HL-60 (cell line): ENCODE results near the gene SLC36A1.

Source experiments
- DNase-seq, 2 experiments: peaks; one replicate each; pipeline ENCODE4 v3.0.0-alpha.2; 2010 to 2020; ENCODE audit warnings: low read depth in 1 of 2, low spot score in 1 of 2
- H3K27ac ChIP-seq: fragments of 250-450 bp; sonication (Bioruptor Pico); replicated peaks from 2 replicates; pipeline ENCODE4 v1.5.1; 2020; ENCODE audit warnings: mild to moderate bottlenecking, moderate library complexity
- H3K27me3 ChIP-seq: fragments of 250-450 bp; sonication (Bioruptor Pico); 2 replicates; pipeline ENCODE4 v1.5.1; 2021; ENCODE audit warnings: mild to moderate bottlenecking, moderate library complexity; ENCODE audit not compliant: insufficient read depth, poor library complexity, severe bottlenecking
- H3K4me3 ChIP-seq: replicated peaks from 2 replicates; pipeline ENCODE4 v1.5.1; 2011; ENCODE audit warnings: mild to moderate bottlenecking, control low read depth, low read length; ENCODE audit not compliant: insufficient read depth
- GABPA ChIP-seq: IDR thresholded peaks from 2 replicates; pipeline ENCODE4 v1.6.1; 2012; ENCODE audit warnings: low read depth
- POLR2AphosphoS5 ChIP-seq: IDR thresholded peaks from 2 replicates; pipeline ENCODE4 v1.6.1; 2012; ENCODE audit warnings: low read depth
- SPI1 ChIP-seq: IDR thresholded peaks from 2 replicates; pipeline ENCODE4 v1.6.1; 2012; ENCODE audit warnings: low read depth, mild to moderate bottlenecking, borderline replicate concordance
- TF ChIP-seq, protein P1 (sequence below): IDR thresholded peaks from 2 replicates; pipeline ENCODE4 v1.6.1; 2012; ENCODE audit warnings: low read depth; ENCODE audit not compliant: insufficient replicate concordance
- TF ChIP-seq, protein P2 (sequence below): IDR thresholded peaks from one replicate; pipeline ENCODE4 v1.5.1; 2011; ENCODE audit warnings: low read length, control low read depth, inconsistent platforms; ENCODE audit not compliant: insufficient read depth

SLC36A1 gene

GRCh38 chr5:151408591-151409230 lies 38.7 kb upstream of the SLC36A1 start:
- TF ChIP-seq POLR2AphosphoS5 (no peak), GABPA (no peak), SPI1 (no peak)
- TF ChIP-seq, protein P1, sequence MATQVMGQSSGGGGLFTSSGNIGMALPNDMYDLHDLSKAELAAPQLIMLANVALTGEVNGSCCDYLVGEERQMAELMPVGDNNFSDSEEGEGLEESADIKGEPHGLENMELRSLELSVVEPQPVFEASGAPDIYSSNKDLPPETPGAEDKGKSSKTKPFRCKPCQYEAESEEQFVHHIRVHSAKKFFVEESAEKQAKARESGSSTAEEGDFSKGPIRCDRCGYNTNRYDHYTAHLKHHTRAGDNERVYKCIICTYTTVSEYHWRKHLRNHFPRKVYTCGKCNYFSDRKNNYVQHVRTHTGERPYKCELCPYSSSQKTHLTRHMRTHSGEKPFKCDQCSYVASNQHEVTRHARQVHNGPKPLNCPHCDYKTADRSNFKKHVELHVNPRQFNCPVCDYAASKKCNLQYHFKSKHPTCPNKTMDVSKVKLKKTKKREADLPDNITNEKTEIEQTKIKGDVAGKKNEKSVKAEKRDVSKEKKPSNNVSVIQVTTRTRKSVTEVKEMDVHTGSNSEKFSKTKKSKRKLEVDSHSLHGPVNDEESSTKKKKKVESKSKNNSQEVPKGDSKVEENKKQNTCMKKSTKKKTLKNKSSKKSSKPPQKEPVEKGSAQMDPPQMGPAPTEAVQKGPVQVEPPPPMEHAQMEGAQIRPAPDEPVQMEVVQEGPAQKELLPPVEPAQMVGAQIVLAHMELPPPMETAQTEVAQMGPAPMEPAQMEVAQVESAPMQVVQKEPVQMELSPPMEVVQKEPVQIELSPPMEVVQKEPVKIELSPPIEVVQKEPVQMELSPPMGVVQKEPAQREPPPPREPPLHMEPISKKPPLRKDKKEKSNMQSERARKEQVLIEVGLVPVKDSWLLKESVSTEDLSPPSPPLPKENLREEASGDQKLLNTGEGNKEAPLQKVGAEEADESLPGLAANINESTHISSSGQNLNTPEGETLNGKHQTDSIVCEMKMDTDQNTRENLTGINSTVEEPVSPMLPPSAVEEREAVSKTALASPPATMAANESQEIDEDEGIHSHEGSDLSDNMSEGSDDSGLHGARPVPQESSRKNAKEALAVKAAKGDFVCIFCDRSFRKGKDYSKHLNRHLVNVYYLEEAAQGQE = no peak
- TF ChIP-seq, protein P2, sequence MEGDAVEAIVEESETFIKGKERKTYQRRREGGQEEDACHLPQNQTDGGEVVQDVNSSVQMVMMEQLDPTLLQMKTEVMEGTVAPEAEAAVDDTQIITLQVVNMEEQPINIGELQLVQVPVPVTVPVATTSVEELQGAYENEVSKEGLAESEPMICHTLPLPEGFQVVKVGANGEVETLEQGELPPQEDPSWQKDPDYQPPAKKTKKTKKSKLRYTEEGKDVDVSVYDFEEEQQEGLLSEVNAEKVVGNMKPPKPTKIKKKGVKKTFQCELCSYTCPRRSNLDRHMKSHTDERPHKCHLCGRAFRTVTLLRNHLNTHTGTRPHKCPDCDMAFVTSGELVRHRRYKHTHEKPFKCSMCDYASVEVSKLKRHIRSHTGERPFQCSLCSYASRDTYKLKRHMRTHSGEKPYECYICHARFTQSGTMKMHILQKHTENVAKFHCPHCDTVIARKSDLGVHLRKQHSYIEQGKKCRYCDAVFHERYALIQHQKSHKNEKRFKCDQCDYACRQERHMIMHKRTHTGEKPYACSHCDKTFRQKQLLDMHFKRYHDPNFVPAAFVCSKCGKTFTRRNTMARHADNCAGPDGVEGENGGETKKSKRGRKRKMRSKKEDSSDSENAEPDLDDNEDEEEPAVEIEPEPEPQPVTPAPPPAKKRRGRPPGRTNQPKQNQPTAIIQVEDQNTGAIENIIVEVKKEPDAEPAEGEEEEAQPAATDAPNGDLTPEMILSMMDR = no peak
- H3K27ac ChIP-seq = no peak overlapping the region
- no peaks in the 10 kb centered on the region for H3K27me3 ChIP-seq
- no peak for DNase-seq
- no peak overlapping the region for H3K4me3 ChIP-seq

DNA sequence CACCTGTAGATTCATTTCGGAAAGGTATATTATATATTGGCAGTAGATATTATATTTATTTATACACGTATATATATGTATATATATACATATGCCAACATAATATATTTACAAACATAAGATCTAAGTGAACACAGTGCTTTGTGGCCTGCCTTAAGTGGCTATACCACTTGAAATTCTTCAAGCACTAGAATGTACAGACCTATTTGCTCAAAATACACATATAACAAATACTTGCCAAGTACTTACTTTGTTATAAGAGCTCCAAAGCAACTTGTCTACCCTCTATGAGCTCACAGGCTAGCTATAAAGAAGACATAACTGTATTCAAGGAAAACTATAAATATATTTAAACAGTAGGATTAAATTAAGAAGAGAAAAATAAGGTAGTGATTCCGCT lies 33.6 kb upstream of the SLC36A1 start:
- Histone ChIP-seq H3K27ac (no peak overlapping the region), H3K4me3 (no peak overlapping the region), H3K27me3 (no peaks in the 10 kb centered on the region)
- TF ChIP-seq, protein P2 = no peak
- DNase-seq = no peak

GRCh38 chr5:151414536-151414935 lies 32.9 kb upstream of the SLC36A1 start:
- no peak overlapping the region for H3K27ac ChIP-seq
- DNase-seq = no peak
- no peak overlapping the region for H3K4me3 ChIP-seq
- H3K27me3 ChIP-seq = no peaks in the 10 kb centered on the region
- TF ChIP-seq, protein P2 = no peak
- TF ChIP-seq, protein P1 = no peak
- no peak for TF ChIP-seq SPI1
- TF ChIP-seq POLR2AphosphoS5 = no peak

DNA sequence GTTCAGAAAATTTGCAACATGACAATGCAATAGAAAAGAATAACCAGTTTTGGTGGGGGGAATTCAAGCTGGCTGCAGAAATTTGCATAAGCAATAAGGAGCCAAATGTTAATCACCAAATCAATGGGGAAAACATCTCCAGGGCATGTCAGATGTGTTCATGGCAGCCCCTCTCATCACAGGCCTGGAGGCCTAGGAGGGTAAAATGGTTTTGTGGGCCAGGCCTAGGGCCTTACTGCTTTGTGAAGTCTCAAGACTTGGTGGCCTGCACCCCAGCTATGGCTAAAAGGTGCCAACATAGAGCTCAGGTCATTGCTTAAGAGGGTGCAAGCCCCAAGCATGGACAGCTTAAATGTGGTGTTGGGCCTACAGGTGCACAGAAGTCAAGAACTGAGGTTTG lies 29.7 kb upstream of the SLC36A1 start:
- TF ChIP-seq SPI1 = no peak
- H3K27me3 ChIP-seq = no peaks in the 10 kb centered on the region
- H3K4me3 ChIP-seq = no peak overlapping the region
- no peak for DNase-seq
- H3K27ac ChIP-seq = no peak overlapping the region
